Measurements from ENCODE around the gene VCY.
"Not testable (repeated sequence)": the region's sequence is repeated elsewhere in the genome, so short reads cannot be mapped to it uniquely, and the experiment has no call there.

DNA sequence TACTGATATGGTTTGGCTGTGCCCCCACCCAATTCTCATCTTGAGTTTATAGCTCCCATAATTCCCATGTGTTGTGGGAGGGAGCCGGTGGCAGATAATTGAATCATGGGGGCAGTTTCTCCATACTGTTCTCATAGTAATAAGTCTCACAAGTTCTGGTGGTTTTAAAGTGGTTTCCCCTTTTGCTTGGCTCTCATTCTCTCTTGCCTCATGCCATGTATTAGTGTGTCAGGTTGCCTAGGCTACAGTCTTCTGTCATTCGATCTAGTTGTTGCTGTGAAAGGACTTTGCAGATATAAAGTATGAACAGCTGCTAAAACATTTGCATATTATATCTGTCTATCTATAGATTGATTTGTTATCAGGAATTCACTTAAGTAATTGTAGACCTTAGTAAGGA, 44.1 kb upstream of the VCY start:
- TF ChIP-seq EP300, CTCF, POLR2A (IDR thresholded peaks at IDR 0.05): not testable (repeated sequence)
